Thyroid gland (tissue), 4 donors: ENCODE data around the gene FAM114A1.

Experiments used
- POLR2A ChIP-seq, 2 donors: fragments of 450-650 bp; IDR thresholded peaks; one replicate each; pipeline ENCODE4 v1.6.1; 2017; ENCODE audit warnings: antibody characterized with exemption in 2 of 2, mild to moderate bottlenecking in 2 of 2, moderate library complexity in 1 of 2
- TF ChIP-seq, protein P1 (sequence below), 6 experiments: fragments of 200-600 bp in 3 of 6; fragments of 450-650 bp in 3 of 6; sonication (generic) in 3 of 6; IDR thresholded peaks; one replicate each; pipeline ENCODE4 v1.5.1; 2016 to 2019; ENCODE audit warnings: antibody characterized with exemption in 6 of 6, mild to moderate bottlenecking in 2 of 6, inconsistent platforms in 1 of 6, moderate library complexity in 1 of 6

DNA sequence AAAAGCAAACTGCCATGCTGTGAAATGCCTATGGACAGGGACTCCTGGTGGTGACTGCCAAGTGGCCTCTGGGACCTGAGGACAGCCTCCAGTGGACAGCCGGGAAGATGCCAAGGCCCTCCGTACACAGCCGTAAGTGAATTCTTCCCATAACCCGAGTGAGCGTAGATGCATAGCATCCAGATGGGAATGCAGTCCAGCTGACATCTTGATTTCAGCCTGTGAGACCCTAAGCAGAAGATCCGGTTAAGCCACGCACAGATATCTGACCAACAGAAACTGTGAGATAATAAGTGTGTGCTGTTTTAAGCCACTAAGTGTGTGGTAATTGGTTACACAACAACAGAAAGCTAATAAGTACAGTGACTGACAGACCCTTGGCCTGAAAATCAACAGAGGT is 108.7 kb downstream of the FAM114A1 start:
- TF ChIP-seq, protein P1, sequence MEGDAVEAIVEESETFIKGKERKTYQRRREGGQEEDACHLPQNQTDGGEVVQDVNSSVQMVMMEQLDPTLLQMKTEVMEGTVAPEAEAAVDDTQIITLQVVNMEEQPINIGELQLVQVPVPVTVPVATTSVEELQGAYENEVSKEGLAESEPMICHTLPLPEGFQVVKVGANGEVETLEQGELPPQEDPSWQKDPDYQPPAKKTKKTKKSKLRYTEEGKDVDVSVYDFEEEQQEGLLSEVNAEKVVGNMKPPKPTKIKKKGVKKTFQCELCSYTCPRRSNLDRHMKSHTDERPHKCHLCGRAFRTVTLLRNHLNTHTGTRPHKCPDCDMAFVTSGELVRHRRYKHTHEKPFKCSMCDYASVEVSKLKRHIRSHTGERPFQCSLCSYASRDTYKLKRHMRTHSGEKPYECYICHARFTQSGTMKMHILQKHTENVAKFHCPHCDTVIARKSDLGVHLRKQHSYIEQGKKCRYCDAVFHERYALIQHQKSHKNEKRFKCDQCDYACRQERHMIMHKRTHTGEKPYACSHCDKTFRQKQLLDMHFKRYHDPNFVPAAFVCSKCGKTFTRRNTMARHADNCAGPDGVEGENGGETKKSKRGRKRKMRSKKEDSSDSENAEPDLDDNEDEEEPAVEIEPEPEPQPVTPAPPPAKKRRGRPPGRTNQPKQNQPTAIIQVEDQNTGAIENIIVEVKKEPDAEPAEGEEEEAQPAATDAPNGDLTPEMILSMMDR (IDR thresholded peaks at IDR 0.05), result no peak
- TF ChIP-seq POLR2A (IDR thresholded peaks at IDR 0.05), result no peak
